Endometrial microvascular endothelial cells (primary cell): ENCODE data around the gene KLK3. TPM values are rescaled to one million over a fixed set of nuclear protein-coding genes. Genes with fewer than 3 reads are reported as not detected.
"Not testable (repeated sequence)": the region's sequence is repeated elsewhere in the genome, so short reads cannot be mapped to it uniquely, and the experiment has no call there.

Experiments used
- in situ Hi-C: cut with HindIII; loops from 2 replicates; pipeline ENCODE4 v1.10.0; 2017; ENCODE audit warnings: low sequenced_read_pairs, low pct_unique_long_range_greater_than_20kb; ENCODE audit errors: inconsistent ontology term
- total RNA-seq: library from RNA; depleted of rRNA; stranded (reverse); fragments of >200 nt; gene quantifications from one replicate; pipeline ENCODE4 v1.2.3, GENCODE V29; 2015; ENCODE audit errors: inconsistent ontology term

The KLK3 gene
- total RNA-seq, 1 donor from 2014 or later, result not detected

DNA sequence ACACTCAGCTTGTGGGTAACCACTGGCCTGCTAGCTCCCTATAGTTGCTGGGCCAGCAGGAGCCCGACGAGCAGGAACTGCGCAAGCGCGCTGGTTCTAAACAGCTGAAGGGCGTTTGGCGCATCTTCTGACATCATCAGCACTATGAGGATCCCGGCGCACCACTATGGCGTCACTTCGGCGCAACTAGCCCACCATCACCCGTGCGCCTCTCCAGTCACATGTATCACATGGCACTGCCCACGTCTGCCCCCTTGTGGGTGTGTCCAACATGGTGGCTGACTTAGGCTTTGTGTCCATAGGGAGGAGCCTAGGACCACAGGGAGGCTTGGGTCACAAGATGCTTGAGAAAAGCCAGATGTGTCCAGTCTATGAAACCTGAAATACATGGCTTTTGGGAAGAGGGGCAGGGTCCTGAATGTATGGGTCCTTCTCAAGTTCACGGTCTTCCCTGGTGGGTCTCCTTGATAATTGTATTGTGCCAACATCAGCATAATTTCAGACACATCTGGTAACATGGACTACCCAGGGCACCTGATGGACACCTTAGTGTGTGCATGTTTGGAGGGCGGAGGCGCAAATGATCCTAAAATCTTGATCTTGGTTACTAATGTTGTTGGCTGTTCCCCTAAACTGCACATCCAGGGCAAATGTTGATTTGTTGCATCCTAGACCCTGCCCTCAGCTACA, 38.5 kb downstream of the KLK3 start:
- in situ Hi-C loops, result no loop called here

DNA sequence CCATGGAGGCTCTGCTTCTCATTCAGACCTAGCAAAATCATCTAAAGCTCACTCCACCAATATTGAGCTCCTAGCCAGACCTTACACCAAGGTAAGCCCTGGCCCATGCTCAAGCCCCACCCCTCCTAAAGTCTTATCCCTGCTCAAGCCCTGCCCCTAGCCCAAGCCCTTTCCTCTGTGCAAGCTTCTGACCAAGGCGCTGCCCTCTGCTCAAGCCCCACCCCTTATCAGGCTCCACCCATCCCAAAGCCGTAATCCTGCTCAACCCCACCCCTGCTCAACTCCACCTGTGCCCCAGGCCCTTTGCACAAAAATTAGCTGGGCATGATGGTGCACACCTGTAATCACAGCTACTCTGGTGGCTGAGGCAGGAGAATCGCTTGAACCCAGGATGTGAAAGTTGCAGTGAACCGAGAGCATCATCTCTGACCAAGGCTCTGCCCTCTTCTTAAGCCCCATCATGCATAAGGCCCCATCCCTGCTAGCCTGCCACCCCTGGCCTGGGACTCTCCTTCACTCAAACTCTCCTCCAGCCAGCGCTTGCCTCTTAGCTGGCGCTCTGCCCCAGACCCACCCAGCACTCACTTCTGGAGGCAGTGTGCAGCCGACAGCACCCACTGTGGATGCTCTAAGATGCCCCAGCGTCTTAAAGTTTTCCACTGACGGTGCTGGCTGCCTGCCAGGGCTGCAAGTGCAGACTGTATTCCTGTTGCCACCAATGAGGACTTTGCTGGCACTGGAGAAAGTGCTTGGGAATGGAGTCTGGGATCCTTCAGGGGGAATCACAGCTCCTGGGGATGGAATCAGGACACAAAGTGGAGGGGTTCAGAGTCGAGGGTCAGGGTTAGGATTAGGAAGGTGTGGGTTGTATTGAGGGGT, 40.0 kb downstream of the KLK3 start:
- in situ Hi-C loops, result no loop called here

DNA sequence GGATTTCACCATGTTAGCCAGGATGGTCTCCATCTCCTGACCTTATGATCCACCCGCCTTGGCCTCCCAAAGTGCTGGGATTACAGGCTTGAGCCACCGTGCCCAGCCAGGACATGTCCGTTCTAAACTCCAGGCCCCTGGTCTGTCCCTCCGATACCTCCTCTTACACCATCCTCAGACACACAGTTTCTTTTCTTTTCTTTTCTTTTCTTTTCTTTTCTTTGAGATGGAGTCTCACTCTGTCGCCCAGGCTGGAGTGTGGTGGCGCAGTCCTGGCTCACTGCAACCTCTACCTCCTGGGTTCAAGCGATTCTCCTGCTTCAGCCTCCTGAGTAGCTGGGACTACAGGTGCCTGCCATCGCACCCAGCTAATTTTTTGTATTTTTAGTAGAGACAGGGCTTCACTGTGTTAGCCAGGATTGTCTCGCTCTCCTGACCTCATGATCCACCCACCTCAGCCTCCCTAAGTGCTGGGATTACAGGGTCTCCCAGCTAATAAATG, 41.4 kb downstream of the KLK3 start:
- in situ Hi-C loops, result not testable (repeated sequence)

DNA sequence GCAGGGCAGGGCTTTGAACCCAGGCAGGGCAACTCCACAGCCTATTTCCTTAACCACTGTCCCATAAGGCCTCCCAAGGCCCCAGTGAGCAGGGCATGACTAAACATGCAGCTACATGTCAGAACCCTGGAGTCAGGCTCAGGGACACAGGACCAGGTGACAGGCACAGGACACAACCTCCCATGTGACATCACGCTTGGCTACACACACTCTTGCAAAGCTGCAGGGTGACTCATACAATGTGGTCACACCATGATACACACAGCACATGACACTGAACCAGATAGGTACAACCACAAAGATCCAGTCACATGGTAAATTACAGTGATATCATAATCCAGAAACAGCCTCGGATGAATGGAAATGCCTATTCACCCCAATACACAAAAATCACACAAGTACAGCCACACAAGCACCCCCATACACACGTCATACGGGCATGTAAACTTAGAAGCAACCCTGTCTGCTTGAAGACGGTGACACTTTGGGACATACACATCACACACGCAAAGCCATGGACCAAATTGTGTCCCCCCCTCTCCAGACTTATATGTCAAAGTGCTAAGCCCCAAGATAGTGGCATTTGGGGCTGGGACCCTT, 42.0 kb downstream of the KLK3 start:
- in situ Hi-C loops, result no loop called here

DNA sequence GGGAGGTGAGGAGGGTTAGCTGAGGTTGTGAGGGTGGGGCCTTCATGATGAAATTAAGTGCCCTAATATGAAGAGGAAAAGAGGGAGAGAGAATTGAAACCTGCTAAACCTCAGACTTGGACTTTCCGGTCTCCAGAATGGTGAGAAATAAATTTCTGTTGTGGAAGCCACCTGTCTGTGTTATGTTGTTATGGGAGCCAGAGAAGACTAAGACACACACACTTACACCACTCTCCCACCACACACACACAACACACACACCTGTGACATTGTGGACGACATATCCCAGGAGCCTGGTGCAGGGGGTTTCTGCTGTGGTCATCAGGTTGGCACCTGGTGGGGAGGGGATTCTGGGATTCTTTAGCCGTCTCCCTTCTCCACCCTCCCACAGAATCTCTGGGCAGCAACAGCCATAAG, 42.5 kb downstream of the KLK3 start:
- in situ Hi-C loops, result no loop called here

DNA sequence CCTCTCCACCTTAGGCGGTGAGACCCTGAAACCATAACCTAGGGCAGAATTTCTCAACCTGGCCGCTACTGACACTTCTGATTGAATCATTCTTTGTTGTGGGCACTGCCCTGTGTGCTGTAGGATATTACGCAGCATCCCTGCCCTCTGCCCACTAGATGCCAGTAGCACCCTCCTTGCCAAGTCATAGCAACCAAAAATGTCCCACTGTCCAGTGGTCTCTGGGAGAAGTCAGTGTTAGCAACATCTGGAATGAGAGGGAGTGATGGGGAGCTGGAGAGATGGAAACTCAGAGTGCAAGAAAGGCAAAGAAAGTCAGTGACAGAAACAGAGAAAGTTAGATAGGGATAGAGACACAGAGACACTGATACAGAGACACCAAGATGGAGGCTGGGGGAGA, 42.9 kb downstream of the KLK3 start:
- in situ Hi-C loops, result no loop called here

DNA sequence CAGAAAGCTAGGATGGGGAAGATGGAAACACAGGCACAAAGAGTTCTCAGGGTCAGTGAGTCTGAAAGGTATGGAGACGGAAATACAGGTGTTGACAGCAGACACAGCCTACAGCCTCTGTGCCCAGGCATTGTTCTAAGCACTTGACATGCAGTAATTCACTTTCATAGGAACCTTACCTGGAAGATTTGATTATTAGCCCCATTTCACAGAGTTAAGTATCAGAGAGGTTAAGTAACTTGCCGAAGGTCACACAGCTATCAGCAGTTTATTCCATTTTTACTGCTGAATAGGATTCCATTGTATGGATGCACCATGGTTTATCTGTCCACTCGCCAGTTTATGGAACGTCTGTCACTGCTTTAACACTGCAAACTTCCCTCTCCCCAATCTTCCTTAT, 43.3 kb downstream of the KLK3 start:
- in situ Hi-C loops, result no loop called here

DNA sequence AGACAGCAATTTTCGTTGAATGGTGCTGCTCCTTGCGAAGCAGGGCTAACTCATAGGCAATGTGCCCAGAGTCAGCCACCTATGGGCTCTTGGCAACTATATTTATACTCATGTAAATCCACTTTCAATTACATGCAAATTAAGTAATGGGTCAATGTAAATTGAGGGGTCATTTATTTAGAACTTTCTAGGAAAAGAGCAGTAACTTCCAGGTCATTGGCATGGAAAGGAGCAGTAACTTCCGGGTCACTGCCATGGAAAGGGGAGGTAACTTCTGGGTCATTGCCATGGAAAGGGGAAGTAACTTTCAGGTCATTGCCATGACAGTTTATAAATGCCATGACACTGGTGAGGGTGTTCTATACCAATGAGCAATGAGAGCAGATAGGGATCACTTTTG, 44.9 kb downstream of the KLK3 start:
- in situ Hi-C loops, result no loop called here

DNA sequence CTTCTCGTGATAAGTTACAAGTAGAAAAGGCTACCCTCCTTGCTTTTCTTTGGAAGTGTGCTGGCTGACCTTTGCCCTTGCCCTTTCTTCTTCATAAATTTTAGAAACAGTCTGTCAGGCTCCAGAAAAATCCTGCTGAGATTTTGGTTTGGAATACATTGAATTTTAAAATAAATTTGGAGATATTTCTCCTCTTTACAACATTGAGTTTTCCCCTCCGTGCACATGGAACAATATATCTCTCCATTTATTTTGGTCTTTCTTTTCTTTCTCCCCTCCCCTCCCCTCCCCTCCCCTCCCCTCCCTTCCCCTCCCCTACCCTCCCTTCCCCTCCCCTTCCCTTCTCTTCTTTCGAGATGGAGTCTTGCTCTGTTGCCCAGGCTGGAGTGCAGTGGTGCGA, 47.9 kb downstream of the KLK3 start:
- in situ Hi-C loops, result no loop called here

DNA sequence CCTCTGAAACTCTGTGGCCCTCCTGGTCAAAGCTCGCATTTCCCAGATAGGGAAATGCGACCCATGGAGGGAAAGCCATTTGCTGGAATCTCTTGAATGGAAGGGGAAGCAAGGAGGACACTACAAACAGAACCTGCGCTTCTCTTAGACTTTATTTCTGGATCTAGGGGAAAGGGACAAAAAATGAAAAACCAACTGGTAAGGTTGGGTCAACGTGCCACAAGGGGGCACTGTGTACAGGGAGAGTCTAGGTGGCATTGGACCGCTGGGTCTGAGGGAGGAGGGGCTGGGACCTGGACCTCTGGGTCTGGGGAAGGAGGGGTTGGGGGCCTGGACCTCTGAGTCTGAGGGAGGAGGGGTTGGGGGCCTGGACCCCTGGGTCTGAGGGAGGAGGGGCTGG, 51.5 kb downstream of the KLK3 start:
- in situ Hi-C loops, result no loop called here

DNA sequence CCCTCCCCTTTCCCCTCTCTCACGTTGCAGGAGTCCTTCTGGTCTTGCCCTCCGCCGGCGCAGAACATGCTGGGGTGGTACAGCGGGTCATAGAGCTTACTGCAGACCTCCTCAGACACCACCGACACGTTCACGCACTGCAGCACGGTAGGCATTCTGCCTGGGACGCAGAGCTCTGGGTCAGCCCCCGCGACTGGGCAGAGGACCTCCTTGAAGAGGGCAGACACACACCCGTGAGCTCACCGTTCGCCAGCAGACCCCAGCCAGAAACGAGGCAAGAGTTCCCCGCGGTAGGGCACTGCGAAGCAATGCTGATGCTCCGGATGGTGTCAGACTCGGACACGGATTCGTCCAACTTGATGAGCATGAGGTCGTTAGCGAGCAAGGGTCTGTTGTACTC, 53.6 kb downstream of the KLK3 start:
- in situ Hi-C loops, result no loop called here

DNA sequence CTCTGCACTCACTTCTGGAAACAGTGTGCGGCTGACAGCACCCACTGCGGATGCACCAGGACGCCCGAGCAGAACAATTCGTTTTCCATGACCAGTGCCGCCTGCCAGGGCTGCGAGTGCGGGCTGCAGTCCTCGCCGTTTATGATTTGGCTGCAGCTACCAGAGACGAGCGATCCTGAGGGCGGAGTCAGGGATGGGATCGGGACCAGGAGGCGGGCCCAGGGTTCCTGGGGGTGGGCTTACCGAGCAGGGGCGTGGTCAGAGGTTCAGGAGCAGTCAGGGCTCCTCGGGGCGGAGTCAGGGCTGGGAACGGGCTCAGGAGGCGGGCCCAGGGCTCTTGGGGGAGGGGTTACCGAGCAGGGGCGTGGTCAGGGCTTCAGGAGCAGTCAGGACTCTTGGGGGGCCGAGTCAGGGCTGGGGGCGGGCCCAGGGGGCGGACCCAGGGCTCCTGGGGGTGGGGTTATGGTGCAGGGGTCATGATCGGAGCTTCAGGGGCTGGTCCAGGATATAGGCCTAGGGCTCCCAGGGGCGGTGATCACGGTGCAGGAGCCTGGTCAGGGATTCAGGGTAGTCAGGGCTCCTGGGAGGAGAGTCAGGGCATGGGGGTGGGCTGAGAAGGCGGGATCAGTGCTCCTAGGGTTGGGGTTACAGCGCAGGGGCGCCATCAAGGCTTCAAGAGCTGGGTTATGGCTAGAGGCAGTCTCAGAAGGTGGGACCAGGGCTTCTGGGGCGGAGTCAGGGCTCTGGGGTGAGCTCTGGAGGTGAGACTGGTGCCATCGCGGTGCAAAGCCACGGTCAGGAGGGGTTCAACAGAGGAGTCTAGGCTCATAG, 54.7 kb downstream of the KLK3 start:
- in situ Hi-C loops, result no loop called here

Other genes with a start within 250 kb of the KLK3 start
- not detected for gene SYT3, start 215.0 kb upstream of the KLK3 start, total RNA-seq
- 2.0 TPM for gene C19orf81, start 205.5 kb upstream of the KLK3 start, total RNA-seq
- gene SHANK1, start 135.1 kb upstream of the KLK3 start, total RNA-seq, result 0.28 TPM
- 40.0 TPM for gene CLEC11A, start 131.6 kb upstream of the KLK3 start, total RNA-seq
- not detected for gene GPR32, start 84.5 kb upstream of the KLK3 start, total RNA-seq
- gene ACP4, start 64.5 kb upstream of the KLK3 start, total RNA-seq, result not detected
- not detected for gene KLK1, start 31.1 kb upstream of the KLK3 start, total RNA-seq
- not detected for gene KLK15, start 21.3 kb upstream of the KLK3 start, total RNA-seq
- gene KLK2, start 18.5 kb downstream of the KLK3 start, total RNA-seq, result not detected
- not detected for gene KLK4, start 56.5 kb downstream of the KLK3 start, total RNA-seq
- gene KLK5, start 98.1 kb downstream of the KLK3 start, total RNA-seq, result not detected
- not detected for gene KLK6, start 114.7 kb downstream of the KLK3 start, total RNA-seq
- not detected for gene KLK7, start 129.0 kb downstream of the KLK3 start, total RNA-seq
- not detected for gene KLK8, start 146.7 kb downstream of the KLK3 start, total RNA-seq
- gene KLK10, start 164.8 kb downstream of the KLK3 start, total RNA-seq, result not detected
- gene KLK11, start 171.7 kb downstream of the KLK3 start, total RNA-seq, result not detected
- not detected for gene KLK12, start 180.1 kb downstream of the KLK3 start, total RNA-seq
- gene KLK13, start 210.2 kb downstream of the KLK3 start, total RNA-seq, result not detected
- not detected for gene KLK14, start 228.0 kb downstream of the KLK3 start, total RNA-seq